PC-9 (cell line): ENCODE results near the gene ZNF337.

Experiments
- CTCF ChIP-seq: fragments of 200-600 bp; sonication (generic); conservative IDR thresholded peaks from 2 replicates; pipeline ENCODE4 v1.6.1; 2017; ENCODE audit warnings: mixed run types, antibody characterized with exemption, mild to moderate bottlenecking, moderate library complexity
- EZH2 ChIP-seq: fragments of 200-600 bp; sonication (generic); IDR thresholded peaks from 2 replicates; pipeline ENCODE4 v1.8.0; 2017; ENCODE audit warnings: antibody characterized with exemption, low read depth

- TF ChIP-seq CTCF (no peak), EZH2 (no peak)
Observed at GRCh38 chr20:25699914-25700313, 3.3 kb upstream of the ZNF337 start.
